HepG2 (cell line): Measurements from ENCODE around the gene SMYD4. TPM values are rescaled to one million over a fixed set of nuclear protein-coding genes. Genes with fewer than 3 reads are reported as not detected.
A peak's percentile ranks its signal among the peaks of the same experiment; 100 is the strongest.

Source experiments
- BRCA1 ChIP-seq: sonication (generic); formaldehyde crosslinking; IDR thresholded peaks from 2 replicates; pipeline ENCODE4 v1.4.0; 2020; ENCODE audit warnings: missing genetic modification reagents
- DNMT1 ChIP-seq: sonication (generic); formaldehyde crosslinking; IDR thresholded peaks from 2 replicates; pipeline ENCODE4 v1.5.1; 2020; ENCODE audit warnings: mild to moderate bottlenecking, missing genetic modification reagents
- GMEB2 ChIP-seq: IDR thresholded peaks from 2 replicates; pipeline ENCODE4 v1.6.1; 2016; ENCODE audit warnings: missing biosample characterization, missing genetic modification reagents, low read depth
- GRHL1 ChIP-seq: sonication (generic); formaldehyde crosslinking; conservative IDR thresholded peaks from 2 replicates; pipeline ENCODE4 v1.8.0; 2022; ENCODE audit warnings: missing genetic modification reagents
- JDP2 ChIP-seq: sonication (generic); formaldehyde crosslinking; IDR thresholded peaks from 2 replicates; pipeline ENCODE4 v1.8.1; 2022; ENCODE audit warnings: missing genetic modification reagents, borderline replicate concordance
- KDM1A ChIP-seq: IDR thresholded peaks from 2 replicates; pipeline ENCODE4 v1.6.1; 2016; ENCODE audit warnings: missing compliant biosample characterization
- MEIS1 ChIP-seq: sonication (generic); formaldehyde crosslinking; IDR thresholded peaks from 2 replicates; pipeline ENCODE4 v1.9.0; 2021; ENCODE audit warnings: mild to moderate bottlenecking, missing genetic modification reagents, moderate library complexity, borderline replicate concordance
- PLRG1 ChIP-seq: fragments of 450-650 bp; conservative IDR thresholded peaks from 2 replicates; pipeline ENCODE4 v1.6.1; 2016
- SOX13 ChIP-seq, 3 experiments: fragments of 450-650 bp in 1 of 3; sonication (generic) in 1 of 3; formaldehyde crosslinking in 1 of 3; IDR thresholded peaks in 2 of 3; conservative IDR thresholded peaks in 1 of 3; 2 replicates each; pipeline versions ENCODE4 v1.5.0 to v1.6.1; 2016 to 2020; ENCODE audit warnings: antibody characterized with exemption in 1 of 3, mild to moderate bottlenecking in 1 of 3, missing compliant biosample characterization in 1 of 3, missing genetic modification reagents in 1 of 3, moderate library complexity in 1 of 3
- TBX2 ChIP-seq: sonication (generic); formaldehyde crosslinking; IDR thresholded peaks from 2 replicates; pipeline ENCODE4 v1.5.0; 2020; ENCODE audit warnings: missing genetic modification reagents, mild to moderate bottlenecking, borderline replicate concordance
- ZBTB49 ChIP-seq: sonication (generic); formaldehyde crosslinking; IDR thresholded peaks from 2 replicates; pipeline ENCODE4 v1.4.0; 2020; ENCODE audit warnings: missing genetic modification reagents, borderline replicate concordance
- ZNF124 ChIP-seq: sonication (generic); formaldehyde crosslinking; IDR thresholded peaks from 2 replicates; pipeline ENCODE4 v1.4.0; 2020; ENCODE audit warnings: missing genetic modification reagents
- ZNF138 ChIP-seq: sonication (generic); formaldehyde crosslinking; IDR thresholded peaks from 2 replicates; pipeline ENCODE4 v1.5.0; 2020; ENCODE audit warnings: mild to moderate bottlenecking, low read depth, missing genetic modification reagents
- ZNF205 ChIP-seq: IDR thresholded peaks from 2 replicates; pipeline ENCODE4 v1.6.1; 2018; ENCODE audit warnings: missing biosample characterization, missing genetic modification reagents
- ZNF329 ChIP-seq: sonication (generic); formaldehyde crosslinking; IDR thresholded peaks from 2 replicates; pipeline ENCODE4 v1.9.0; 2021; ENCODE audit warnings: low read depth, mild to moderate bottlenecking, missing genetic modification reagents
- ZNF362 ChIP-seq: sonication (generic); formaldehyde crosslinking; IDR thresholded peaks from 2 replicates; pipeline ENCODE4 v1.4.0; 2020; ENCODE audit warnings: missing genetic modification reagents, mild to moderate bottlenecking, borderline replicate concordance
- ZNF589 ChIP-seq: sonication (generic); formaldehyde crosslinking; conservative IDR thresholded peaks from 2 replicates; pipeline ENCODE4 v1.8.0; 2022; ENCODE audit warnings: mild to moderate bottlenecking, moderate library complexity, missing genetic modification reagents
- ZSCAN29 ChIP-seq: sonication (generic); formaldehyde crosslinking; conservative IDR thresholded peaks from 2 replicates; pipeline ENCODE4 v1.4.0; 2020; ENCODE audit warnings: mild to moderate bottlenecking, missing genetic modification reagents
- polyA plus RNA-seq, 8 experiments: library from polyadenylated mRNA; depleted of rRNA in 3 of 8; stranded (reverse) in 7 of 8; unstranded in 1 of 8; fragments of >200 nt; fragmentation: Illumina TruSeq in 4 of 8; extraction: Trizol in 4 of 8; gene quantifications; 2 replicates each; pipeline versions ENCODE4 v1.2.1 to v1.2.3, GENCODE V29; 2011 to 2016; ENCODE audit warnings: low read depth in 4 of 8, missing spikeins in 1 of 8, mixed read lengths in 1 of 8; ENCODE audit not compliant: insufficient read depth in 1 of 8
- total RNA-seq, 5 experiments: library from RNA; depleted of rRNA; stranded (reverse); fragments of >200 nt; fragmentation: Illumina TruSeq; extraction: Trizol; gene quantifications; 2 replicates each; pipeline ENCODE4 v1.2.3, GENCODE V29; 2016; ENCODE audit warnings: low read depth in 1 of 5
- TF ChIP-seq, protein P1 (sequence below): sonication (generic); formaldehyde crosslinking; IDR thresholded peaks from 2 replicates; pipeline ENCODE4 v1.5.0; 2020; ENCODE audit warnings: missing genetic modification reagents, mild to moderate bottlenecking, borderline replicate concordance

The SMYD4 gene
- total and polyA plus RNA-seq, 2 of the 13 experiments (the other 11 are each of a cell fraction or from before 2014, with no cell fraction given), result 7.4 to 11.3 TPM

- TF ChIP-seq ZNF589 (CRISPR knock-in tag) (peak; percentile 65; the same call in 1 of the 2 replicates), MEIS1 (CRISPR knock-in tag) (peak; percentile 22; the same call in 1 of the 2 replicates), KDM1A (CRISPR knock-in tag) (peak; percentile 56; the same call in 1 of the 2 replicates), ZBTB49 (CRISPR knock-in tag) (no peak), ZNF329 (CRISPR knock-in tag) (no peak), ZNF362 (CRISPR knock-in tag) (0 out of 2 replicates have a peak, but pooled peaks have one; percentile 9), ZNF138 (no peak), ZNF205 (CRISPR knock-in tag) (no peak), JDP2 (no peak), GRHL1 (CRISPR knock-in tag) (no peak), SOX13 (IDR thresholded peaks at IDR 0.05) (peak; percentile 91), SOX13 (CRISPR knock-in tag; conservative IDR thresholded peaks at IDR 0.05 in 1 of 2, IDR thresholded peaks at IDR 0.05 in 1 of 2) (peak in 1 of 2 experiments; percentile 98; a peak in 2 of 4 replicates), GMEB2 (CRISPR knock-in tag) (no peak), PLRG1 (no peak), BRCA1 (CRISPR knock-in tag) (no peak), ZSCAN29 (CRISPR knock-in tag) (no peak), DNMT1 (CRISPR knock-in tag) (no peak), ZNF124 (no peak), TBX2 (CRISPR knock-in tag) (peak; percentile 56)
- TF ChIP-seq, protein P1, sequence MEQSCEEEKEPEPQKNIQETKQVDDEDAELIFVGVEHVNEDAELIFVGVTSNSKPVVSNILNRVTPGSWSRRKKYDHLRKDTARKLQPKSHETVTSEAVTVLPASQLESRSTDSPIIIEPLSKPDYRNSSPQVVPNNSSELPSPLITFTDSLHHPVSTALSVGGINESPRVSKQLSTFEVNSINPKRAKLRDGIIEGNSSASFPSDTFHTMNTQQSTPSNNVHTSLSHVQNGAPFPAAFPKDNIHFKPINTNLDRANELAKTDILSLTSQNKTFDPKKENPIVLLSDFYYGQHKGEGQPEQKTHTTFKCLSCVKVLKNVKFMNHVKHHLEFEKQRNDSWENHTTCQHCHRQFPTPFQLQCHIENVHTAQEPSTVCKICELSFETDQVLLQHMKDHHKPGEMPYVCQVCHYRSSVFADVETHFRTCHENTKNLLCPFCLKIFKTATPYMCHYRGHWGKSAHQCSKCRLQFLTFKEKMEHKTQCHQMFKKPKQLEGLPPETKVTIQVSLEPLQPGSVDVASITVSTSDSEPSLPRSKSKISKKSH, result no peak
These were observed 66.5 kb downstream of the SMYD4 start (continued) for GRCh38 chr17:1762901-1763898.
